ENCODE results near the gene CYP4F3.
"Not testable (repeated sequence)": the region's sequence is repeated elsewhere in the genome, so short reads cannot be mapped to it uniquely, and the experiment has no call there.

The CYP4F3 gene

GRCh38 chr19:15675560-15675959, 34.9 kb downstream of the CYP4F3 start:
- in situ Hi-C loops (cut with MboI; ENCODE audit: low pct_unique_long_range_greater_than_20kb, low sequenced_read_pairs, unreplicated experiment), result no loop called here
- no peak for TF ChIP-seq CTCF (IDR thresholded peaks at IDR 0.05; ENCODE audit: extremely low read depth, insufficient read depth, missing control alignments)
- no peak for DNase-seq (ENCODE audit: low spot score)

GRCh38 chr19:15679089-15679488, 38.4 kb downstream of the CYP4F3 start:
- no peak for TF ChIP-seq CTCF (IDR thresholded peaks at IDR 0.05; ENCODE audit: extremely low read depth, insufficient read depth, missing control alignments)
- in situ Hi-C loops (cut with MboI; ENCODE audit: low pct_unique_long_range_greater_than_20kb, low sequenced_read_pairs, unreplicated experiment), result no loop called here
- DNase-seq (ENCODE audit: low spot score), result no peak

GRCh38 chr19:15679865-15680264, 39.2 kb downstream of the CYP4F3 start:
- DNase-seq (ENCODE audit: low spot score); in situ Hi-C loops (cut with MboI; ENCODE audit: low pct_unique_long_range_greater_than_20kb, low sequenced_read_pairs, unreplicated experiment): not testable (repeated sequence)

GRCh38 chr19:15680478-15681322, 40.0 kb downstream of the CYP4F3 start:
- in situ Hi-C loops (cut with MboI; ENCODE audit: low pct_unique_long_range_greater_than_20kb, low sequenced_read_pairs, unreplicated experiment), result no loop called here
- no peak for TF ChIP-seq CTCF (IDR thresholded peaks at IDR 0.05; ENCODE audit: extremely low read depth, insufficient read depth, missing control alignments)
- no peak for DNase-seq (ENCODE audit: low spot score)

- no peak for TF ChIP-seq CTCF (IDR thresholded peaks at IDR 0.05; ENCODE audit: extremely low read depth, insufficient read depth, missing control alignments)
- in situ Hi-C loops (cut with MboI; ENCODE audit: low pct_unique_long_range_greater_than_20kb, low sequenced_read_pairs, unreplicated experiment), result no loop called here
- DNase-seq (ENCODE audit: low spot score), result no peak
Measured at GRCh38 chr19:15683411-15683810, 42.7 kb downstream of the CYP4F3 start.

- DNase-seq (ENCODE audit: low spot score), result no peak
- in situ Hi-C loops (cut with MboI; ENCODE audit: low pct_unique_long_range_greater_than_20kb, low sequenced_read_pairs, unreplicated experiment), result no loop called here
- TF ChIP-seq CTCF (IDR thresholded peaks at IDR 0.05; ENCODE audit: extremely low read depth, insufficient read depth, missing control alignments), result no peak
Measured at GRCh38 chr19:15684828-15685227, 44.1 kb downstream of the CYP4F3 start.

GRCh38 chr19:15696654-15697194, 56.0 kb downstream of the CYP4F3 start:
- TF ChIP-seq CTCF (IDR thresholded peaks at IDR 0.05; ENCODE audit: extremely low read depth, insufficient read depth, missing control alignments), result no peak
- DNase-seq (ENCODE audit: low spot score), result no peak
- in situ Hi-C loops (cut with MboI; ENCODE audit: low pct_unique_long_range_greater_than_20kb, low sequenced_read_pairs, unreplicated experiment), result no loop called here

All from GM13977 (cell line).